Activated CD4-positive, alpha-beta T cell treated with anti-CD3 and anti-CD28 coated beads for 48 hours (primary cell): Measurements from ENCODE around the gene PDZRN4.
"Not testable (repeated sequence)": the region's sequence is repeated elsewhere in the genome, so short reads cannot be mapped to it uniquely, and the experiment has no call there.

Experiments used
- DNase-seq: peaks from one replicate; pipeline ENCODE4 v3.0.0-alpha.2; 2020

PDZRN4 gene

DNA sequence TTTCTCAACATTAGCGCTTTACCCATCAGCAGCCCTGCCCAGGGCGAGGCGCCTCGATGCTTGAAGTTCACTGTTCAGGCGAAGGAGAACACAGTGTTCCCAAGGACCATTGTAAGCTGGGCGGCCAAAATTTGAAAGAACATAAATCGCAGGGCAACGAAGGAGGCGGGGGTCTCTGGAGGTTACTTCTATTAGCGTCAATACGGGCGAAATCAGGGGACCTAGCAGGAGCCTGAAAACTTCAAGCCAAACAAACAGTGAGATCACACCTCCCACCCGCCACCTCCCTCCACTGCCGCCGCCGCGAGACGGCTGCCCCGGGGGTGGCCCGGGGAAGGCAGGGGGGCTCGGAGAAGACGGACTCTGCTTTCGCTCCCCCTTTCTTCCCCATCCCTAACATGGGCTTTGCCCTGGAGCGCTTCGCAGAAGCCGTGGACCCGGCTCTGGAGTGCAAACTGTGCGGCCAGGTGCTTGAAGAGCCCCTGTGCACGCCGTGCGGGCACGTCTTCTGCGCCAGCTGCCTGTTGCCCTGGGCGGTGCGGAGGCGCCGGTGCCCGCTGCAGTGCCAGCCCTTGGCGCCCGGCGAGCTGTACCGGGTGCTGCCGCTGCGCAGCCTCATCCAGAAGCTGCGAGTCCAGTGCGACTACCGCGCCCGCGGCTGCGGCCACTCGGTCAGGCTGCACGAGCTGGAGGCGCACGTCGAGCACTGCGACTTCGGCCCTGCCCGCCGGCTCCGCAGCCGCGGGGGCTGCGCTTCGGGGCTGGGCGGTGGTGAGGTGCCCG lies at the start of gene PDZRN4:
TSS of gene PDZRN4 (plus strand) at position 263 of the 783 bp plus-strand sequence.
- no peak for DNase-seq

DNA sequence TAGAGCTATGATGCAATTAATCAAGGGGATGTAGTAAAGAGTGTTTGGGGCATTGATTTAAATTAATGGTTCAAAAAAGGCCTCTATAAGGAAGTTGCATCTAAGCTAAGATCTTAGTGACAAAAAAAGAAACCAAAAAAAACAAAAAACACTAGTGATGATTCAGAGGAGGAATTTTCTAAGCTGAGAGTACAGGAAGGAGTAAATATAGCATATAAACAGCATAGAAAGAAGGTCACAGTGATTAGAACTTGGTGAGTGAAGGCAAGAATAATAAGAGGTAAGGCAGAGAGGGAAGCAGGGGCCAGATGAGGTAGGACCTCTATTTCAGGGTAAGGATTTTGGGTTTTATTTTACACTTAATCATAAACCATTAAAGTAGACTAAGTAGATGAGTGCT lies 48.0 kb upstream of the PDZRN4 start:
- no peak for DNase-seq

GRCh38 chr12:41141104-41141503 lies 47.0 kb upstream of the PDZRN4 start:
- no peak for DNase-seq

GRCh38 chr12:41142376-41142775 lies 45.7 kb upstream of the PDZRN4 start:
- no peak for DNase-seq

- no peak for DNase-seq
Observed at GRCh38 chr12:41151793-41152192, 36.3 kb upstream of the PDZRN4 start.

GRCh38 chr12:41162461-41162860 lies 25.7 kb upstream of the PDZRN4 start:
- no peak for DNase-seq

DNA sequence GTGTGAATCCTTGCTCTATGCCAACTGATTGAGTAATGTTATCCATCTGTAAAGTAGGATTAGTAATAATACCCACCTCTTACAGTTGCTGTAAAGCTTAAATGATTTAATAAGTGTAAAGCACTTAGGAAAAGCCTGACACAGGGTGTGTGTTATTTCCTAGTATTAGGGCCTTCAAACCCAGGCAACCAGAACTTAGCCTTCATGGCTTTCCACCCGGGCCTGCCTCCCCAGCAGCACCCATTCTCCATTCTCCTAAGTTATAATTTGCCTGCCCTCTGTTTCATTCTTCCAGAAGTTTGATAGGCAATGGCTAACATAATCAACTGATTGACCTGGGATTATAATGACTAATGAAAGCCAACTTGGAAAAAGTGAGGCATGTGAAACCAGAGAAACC lies 20.4 kb upstream of the PDZRN4 start:
- DNase-seq: no peak

DNA sequence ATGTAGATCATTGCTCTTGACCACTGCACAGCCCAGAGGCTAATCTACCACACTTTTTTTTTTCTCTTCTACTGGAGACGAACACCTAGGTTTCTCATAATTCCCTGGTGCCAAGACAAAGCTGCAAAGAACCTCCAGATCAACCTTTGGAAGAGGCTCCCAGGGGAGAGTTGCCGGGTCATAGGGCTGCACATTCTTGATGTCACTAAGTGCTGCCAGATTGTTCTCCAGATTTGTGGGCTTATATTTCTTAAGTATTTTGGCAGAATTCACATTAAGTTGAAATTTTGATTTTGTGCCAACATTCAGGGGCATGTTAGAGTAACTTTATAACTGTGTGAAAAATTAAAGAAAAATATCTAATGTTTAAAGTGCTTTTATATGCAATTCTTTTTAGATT lies 13.5 kb upstream of the PDZRN4 start:
- no peak for DNase-seq

DNA sequence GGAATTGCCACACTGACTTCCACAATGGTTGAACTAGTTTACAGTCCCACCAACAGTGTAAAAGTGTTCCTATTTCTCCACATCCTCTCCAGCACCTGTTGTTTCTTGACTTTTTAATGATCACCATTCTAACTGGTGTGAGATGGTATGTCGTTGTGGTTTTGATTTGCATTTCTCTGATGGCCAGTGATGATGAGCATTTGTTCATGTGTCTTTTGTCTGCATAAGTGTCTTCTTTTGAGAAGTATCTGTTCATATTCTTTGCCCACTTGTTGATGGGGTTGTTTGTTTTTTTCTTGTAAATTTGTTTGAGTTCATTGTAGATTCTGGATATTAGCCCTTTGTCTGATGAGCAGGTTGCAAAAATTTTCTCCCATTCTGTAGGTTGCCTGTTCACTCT lies 8.6 kb upstream of the PDZRN4 start:
- DNase-seq: not testable (repeated sequence)

DNA sequence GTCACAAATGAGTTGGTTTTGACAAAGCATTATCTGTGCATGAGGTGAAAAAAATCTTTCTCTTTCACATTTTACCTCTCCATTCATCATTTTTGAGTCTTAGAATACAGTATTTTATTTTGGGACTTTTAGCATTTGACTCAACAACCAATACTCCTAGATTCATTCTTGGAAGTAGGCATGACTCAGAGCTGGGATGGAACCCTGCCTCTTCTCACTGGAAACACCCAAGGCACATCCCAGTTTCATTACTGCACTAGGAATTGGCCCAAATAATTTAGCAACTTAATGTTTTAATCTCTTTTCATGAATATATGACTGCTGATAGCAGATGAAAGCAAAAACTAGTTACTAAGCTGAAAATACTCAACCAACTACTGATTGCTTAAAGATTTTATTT lies 3.3 kb upstream of the PDZRN4 start:
- no peak for DNase-seq

DNA sequence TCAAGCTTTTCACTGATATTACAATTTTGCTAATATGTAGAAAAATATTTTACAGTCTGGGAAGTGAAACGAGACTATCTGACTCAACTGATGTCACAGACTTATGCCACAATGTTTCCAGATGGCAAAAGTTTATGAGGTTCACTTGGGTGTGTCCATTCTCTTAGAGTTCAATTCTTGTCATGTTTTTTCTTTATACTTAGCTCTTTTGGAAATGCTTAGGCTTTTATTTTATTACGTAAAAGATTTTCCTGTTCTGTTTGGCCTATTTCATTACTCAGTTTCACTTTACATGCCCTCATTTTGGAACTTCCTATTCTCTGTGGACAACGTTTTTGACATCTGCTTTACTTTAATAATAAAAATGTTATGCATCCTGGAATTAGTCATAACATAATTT lies 2.1 kb upstream of the PDZRN4 start:
- DNase-seq: no peak

DNA sequence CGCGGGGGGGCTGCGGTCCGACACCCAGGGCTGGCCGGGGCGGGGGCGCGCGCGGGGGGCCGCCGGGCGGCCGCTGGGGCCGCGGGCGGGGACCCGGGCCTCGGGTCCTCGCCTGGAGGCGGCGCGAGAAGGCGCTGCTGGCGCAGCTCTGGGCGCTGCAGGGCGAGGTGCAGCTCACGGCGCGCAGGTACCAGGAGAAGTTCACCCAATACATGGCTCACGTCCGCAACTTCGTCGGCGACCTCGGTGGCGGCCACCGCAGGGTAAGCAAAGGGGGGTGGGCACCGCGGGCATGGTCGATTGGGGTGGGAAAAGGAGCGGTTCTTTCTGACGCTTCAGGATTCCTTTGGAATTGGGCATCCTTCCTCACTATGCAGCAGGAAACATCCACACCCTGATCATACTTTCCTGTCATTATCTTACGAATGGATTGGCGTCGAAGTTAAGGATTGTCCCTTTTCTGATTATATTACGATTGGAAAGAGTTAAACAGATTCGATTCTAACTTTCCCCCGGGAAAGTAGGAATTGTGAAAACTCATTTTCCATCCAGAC lies 798 bp downstream of the PDZRN4 start:
- DNase-seq: no peak

DNA sequence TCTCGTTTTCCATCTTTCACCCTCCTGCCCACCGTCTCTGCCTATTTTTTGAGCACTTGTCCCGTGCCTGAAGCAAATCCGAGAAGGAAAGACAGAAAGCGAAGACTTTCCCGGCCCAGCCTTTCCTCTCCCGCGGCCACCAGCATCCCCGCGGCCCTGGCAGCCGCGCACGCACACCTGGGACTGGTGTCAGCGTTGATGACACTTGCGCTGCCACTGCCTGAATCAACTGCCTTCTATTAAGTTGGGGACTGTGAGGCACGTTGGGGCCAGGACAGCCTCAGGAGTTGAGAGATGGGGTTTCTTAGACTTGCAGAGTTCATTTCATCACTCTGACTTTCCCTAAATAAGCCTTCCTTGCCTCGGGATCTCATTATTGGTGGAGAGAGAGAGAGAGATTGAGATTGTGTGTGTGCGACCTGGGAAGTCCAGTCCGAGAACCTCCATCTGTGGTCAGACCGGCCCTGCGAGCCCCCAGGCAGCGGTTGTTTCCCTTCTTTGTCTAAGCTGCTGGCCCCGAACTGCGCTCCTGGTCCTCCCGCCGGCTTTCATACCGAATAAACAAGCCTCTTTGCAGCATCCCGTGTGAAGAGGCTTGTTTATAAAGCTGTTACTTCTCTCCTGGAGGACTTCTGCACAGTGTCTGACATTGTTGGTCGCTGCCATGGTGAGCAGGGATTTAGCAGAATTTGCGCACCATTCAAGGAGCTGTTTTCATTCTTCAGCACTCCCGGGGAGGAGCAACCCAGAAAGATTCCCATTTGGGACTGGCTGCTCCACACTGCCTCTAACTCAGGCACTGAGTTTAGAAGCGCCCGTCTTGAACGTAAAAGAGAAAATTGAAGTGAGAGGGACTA lies 1.5 kb downstream of the PDZRN4 start:
- DNase-seq: no peak

GRCh38 chr12:41190338-41190737 lies 2.2 kb downstream of the PDZRN4 start:
- no peak for DNase-seq

GRCh38 chr12:41191549-41191948 lies 3.4 kb downstream of the PDZRN4 start:
- not testable (repeated sequence) for DNase-seq

- no peak for DNase-seq
Observed at GRCh38 chr12:41193311-41193710, 5.2 kb downstream of the PDZRN4 start.

GRCh38 chr12:41202051-41202450 lies 13.9 kb downstream of the PDZRN4 start:
- no peak for DNase-seq

- no peak for DNase-seq
Observed at GRCh38 chr12:41205070-41205709, 17.1 kb downstream of the PDZRN4 start.

GRCh38 chr12:41206298-41206697 lies 18.2 kb downstream of the PDZRN4 start:
- DNase-seq: no peak

DNA sequence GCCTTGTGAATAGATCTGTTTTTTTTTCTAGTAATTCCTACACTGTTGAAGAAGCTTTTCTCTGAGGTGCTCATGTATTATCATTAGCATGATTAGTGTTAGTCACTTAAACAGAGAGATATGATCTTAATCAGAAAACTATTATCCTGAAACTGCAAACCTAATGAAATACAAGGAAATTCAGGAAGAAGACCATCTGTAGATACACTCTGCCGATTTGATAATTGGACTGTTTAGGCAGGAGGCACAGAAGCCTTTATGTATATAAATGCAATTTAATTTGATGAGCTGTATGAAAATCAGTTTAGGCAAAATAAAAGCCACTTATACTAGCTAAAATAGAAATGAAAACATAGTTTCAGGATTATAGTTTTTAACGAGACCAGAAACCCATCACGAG lies 23.3 kb downstream of the PDZRN4 start:
- DNase-seq: no peak

DNA sequence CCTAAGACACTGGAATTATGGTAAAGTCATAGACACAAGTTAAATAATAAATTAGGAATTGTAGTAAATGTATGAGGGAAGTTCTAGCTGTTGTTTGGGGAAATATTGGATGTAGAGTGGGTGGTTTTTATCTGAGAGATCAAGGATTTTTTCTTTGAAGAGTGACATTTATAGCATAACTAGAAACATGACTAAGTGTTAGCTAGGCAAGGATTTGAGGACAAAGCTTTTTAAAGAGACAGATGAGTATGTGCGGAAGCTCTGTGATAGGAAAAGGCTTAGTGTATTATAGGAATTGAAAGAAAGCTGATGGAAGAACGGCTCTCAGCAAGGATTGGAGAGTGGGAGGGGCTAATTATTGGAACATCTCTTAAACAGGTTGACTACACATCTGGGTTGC lies 24.5 kb downstream of the PDZRN4 start:
- DNase-seq: no peak

DNA sequence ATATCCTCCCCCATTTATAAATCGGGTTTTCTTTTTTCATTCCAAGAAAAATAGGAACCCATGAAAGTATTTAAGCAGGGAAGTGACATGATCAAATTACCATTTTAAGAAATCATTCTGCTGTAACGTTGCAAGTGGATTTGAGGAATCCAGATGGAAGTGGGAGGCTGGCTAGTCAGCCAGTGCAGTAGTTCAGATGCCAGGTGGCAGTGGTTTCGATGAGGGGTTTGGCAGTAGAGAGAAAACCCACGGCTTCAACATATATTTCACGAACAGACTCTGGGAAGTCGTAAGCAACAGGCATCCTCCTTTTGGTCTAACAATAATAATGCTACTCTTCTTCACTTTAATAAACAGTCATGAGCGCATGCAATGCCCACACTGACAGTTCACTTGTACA lies 25.0 kb downstream of the PDZRN4 start:
- no peak for DNase-seq

DNA sequence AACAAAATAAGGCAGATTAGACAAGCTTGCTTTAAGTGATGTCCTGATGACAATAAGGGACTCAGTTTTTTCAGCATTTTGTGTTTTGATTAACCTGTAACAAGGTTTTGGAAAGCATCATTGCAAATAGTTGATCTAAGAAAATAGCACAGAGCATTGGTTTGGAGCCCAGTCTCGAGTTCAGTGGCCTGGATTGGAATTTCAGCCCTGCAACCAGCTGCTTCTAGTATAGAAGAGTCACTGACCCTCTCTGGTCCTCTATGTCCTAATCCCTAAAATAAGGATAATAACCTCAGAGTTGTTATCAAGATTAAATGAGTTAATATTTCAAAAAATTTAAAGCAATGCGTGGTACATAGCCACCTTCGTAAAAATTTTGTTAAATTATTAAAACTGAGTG lies 25.5 kb downstream of the PDZRN4 start:
- DNase-seq: no peak
